HG02884 (cell line): ENCODE data around the gene PSAPL1.

Experiments
- ATAC-seq: cut with Tn5 transposase; IDR thresholded peaks from one replicate; pipeline ENCODE4 v1.9.1; 2021; ENCODE audit warnings: mild to moderate bottlenecking, moderate library complexity; ENCODE audit not compliant: unreplicated experiment

The PSAPL1 gene

DNA sequence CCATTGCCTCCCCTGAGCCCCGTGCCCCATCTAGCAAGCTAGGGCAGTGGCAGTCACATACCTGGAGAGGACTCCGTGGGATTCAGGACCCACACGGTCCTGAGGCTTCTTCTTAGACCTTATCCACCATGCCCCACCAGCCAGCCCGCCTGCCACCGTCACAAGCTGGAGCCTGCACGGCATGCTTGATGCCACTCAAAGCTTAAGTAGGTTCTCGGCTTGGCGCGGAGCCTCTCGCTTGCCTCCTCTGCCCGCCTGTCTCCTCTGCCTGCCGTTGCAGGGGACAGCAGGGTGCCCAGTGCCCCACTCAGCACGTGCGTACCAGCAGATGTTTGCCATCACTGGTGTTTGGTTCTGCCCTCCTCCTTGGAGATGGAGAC is 14.1 kb downstream of the PSAPL1 start:
- ATAC-seq = no peak

DNA sequence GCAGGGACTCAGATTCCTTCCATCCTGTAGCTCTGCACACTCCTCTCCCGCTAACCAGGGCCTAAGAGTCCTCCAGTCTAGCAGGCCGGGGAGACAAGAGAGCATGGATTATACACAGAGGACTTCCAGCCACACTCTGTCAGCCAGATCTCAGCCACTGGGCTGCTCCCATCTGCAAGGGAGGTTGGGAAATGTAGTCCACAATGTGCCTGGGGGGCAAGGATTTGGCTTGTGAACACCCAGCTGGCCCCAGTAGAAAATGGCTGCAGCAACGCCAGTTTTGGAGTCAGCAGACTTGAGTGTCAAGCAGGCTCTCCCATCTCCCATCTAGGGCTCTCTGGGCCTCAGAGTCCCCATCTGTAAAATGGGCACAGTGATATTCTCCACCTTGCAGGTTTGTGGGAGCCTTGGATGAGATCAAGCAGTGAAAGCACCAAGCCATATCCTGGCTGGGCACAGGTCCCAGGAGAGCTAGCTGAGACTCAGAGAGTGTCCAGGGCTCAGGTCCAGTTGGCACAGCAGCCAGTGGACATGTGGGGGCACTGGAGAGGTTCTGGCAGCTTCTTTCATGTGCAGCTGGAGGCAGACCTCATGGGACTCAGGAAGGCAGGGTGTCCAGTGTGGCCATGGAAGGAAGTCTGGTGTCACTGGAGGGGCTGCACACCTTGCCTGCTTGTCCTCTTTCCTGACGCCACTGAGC is 14.6 kb downstream of the PSAPL1 start:
- ATAC-seq = no peak

DNA sequence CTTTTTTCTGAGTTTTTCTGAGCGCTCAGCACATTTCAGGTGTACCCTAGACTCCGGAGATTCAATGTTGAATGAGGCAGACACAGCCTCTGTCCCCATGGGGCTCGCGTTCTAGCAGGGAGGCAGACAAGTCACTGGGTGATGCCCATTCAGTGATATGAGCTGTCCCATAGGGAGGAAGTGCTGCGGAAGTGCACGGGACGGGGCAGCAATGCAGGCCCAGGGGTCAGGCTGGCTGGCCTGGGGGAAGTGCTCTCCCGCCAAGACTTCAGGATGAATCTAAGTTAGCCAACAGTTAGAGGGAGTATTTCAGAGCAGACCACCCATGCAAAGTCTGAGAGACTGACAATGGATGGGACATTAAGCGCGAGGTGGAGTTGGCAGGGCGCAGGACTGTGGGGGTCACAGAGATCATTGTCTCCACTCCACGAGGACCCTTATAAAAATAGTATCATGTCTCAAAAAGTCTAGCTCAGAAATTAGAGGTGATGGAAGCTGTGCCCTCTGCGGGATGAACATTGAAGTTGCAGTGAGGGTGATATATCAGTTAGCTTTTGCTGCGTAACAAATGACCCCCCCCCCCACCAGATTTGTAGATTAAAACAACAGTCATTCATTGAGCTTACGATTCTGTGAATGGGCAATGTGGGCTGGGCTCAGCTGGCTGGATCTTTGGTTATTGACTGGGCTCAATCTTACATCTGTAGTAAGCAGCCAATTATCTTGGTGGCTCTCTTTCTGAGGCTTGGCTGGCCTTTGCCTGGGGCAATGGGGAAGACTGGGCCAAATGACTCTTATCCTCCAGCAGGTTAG is 16.4 kb downstream of the PSAPL1 start:
- no peak for ATAC-seq

DNA sequence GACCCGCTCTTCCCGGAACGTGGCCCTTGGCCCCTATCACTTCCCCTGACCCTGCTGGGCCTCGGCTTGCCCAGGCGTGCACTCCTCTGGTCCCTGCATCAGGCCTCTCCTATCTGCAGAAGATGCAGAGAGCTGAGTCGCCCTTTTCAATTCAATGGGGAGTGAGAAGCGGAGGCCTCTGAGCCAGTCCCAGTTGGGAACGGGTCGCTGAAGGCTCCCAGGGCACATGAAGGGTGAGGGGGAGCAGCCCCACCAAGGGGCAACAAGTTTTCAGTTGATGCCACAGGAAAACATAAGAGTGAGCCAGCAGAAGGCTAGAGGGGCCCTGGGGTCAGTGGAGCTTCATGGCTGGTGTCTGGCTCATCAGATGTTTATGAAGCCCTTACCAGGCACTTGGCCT is 17.1 kb downstream of the PSAPL1 start:
- ATAC-seq = no peak

DNA sequence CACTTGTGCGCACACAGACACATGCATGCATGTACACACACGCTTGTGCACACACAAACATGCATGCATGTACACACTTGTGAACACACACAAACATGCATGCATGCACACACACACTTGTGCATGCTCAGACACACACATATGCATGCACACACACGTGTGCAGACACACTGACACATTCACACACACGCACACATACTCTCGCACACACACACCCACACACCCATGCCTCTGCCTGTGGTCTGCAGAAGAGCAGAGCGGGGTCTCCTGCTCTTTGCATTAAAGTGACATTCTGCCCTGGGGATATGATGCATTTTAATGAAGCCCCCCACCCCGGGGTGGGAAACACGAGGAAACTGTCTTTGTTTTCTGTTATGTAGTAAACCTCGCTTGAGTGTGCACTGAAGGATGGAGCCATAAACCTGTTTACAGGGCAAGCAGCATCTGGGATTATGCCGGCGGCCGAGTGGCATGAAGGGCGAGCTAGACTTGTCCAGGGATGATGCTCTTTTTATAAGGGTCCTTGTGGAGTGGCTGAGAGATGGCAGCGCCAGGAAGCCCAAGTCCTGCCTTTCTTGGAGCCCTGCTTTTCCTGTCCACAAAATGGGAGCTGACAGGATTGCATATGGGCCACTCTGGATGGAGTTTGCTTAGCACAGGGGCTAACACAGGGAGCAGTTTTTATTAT is 17.8 kb downstream of the PSAPL1 start:
- no peak for ATAC-seq

DNA sequence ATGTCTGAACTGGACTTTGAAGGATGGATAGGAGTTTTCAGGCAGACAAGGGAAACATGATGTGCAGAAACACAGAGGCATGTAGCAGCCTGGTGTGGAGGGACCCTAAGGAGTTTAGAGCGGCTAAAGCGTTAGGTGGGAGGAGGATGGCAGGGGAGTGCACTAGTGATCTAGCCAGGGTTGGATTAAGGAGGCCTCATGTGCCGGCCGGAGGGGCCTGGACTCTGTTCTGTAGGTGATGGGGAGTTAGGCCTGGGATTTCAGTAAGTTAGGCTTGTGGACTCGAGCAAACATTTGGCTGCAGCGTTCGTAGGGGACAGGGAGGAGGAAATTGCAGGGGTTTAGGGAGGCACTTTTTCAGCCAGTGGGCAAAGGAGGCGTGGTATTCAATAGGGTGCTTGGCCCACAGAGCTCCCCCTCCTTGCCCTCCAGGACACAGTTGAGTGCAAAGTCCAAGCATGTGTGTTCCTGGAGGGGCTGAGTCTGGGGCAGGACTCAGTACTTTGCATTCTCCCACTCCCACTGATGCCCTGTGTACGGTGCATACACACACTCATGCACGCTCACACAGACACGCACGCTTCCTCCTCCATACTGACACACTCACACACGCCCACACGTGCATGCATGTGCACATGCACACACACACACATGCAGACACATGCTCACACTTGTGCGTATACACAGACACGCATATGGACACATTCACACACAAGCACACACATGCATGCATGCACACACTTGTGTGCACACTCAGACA is 18.6 kb downstream of the PSAPL1 start:
- no peak for ATAC-seq

DNA sequence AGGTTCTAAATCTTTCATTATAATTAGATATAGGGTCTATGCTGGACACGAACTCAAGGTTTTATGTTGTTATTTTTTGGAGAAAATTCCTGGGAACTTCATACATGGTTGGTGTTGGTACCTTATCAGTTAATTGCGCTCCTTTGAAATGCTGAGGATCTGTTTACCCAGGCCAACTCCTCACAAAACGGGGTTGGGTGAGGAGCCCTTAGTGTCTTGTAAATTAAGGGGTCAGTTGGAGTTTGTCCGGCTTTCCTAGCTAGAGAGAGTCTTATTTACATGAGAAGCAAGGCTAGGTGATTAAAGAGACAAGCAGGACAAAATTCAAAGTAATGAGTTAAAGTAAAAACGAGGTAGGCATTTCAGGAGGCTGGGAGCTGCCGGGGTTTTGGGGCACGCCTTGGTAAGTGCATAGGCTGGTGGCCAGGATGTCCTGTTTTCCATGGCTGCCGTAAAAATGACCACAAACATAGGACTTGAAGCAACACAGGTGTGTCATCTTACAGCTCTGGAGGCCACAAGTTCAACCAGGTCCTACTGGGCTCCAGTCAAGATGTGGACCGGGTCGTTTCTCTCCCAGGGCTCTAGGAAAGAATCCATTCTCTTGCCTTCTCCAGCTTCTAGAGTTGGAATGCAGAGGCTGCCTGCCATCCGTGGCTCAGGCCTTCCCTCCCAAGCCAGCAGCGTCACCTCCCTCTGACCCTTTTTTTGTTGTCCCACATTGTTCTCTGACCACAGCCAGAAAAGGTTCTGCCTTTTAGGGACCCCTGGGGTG is 19.8 kb downstream of the PSAPL1 start:
- ATAC-seq = no peak

- no peak for ATAC-seq
These were observed 20.7 kb downstream of the PSAPL1 start for GRCh38 chr4:7414046-7414445.

DNA sequence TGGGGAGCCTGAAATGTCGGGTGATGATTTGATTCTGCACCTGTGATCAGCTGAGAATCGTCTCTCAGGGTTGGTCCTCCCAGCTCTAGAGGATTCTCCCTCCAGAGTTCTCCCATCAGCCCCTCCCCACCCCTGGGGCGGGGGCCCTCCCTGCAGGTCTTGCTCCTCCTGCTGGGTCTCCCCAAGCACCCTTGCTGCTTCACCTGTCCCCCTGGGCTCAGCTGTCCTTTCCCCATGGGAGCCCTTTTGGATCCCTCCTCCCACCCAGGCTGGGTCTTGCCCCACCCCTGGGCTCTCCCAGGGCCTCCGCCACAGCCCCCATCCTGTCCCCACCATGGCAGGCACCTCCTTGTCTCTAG is 22.2 kb downstream of the PSAPL1 start:
- ATAC-seq = no peak

- no peak for ATAC-seq
These were observed 22.7 kb downstream of the PSAPL1 start for GRCh38 chr4:7411896-7412553.

DNA sequence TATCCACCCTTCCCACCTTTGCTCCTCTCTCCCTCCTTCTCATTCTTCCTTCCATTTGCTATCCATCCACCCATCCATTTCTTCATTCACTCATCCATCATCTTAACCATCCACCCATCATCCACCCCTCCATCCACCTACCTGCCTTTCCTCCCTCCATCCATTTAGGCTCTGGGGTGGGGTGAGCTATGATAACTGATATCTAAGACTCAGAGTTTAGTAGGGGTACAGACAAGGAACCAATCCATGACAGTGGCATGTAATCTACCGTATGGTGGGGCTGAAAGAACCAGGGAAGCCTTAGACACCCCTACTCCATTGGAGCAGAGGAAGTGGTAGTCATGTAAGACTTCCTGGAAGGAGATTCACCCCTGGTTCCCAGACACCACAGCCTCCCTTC is 23.2 kb downstream of the PSAPL1 start:
- ATAC-seq = no peak

GRCh38 chr4:7410446-7410845 is 24.3 kb downstream of the PSAPL1 start:
- no peak for ATAC-seq

- no peak for ATAC-seq
These were observed 26.6 kb downstream of the PSAPL1 start for GRCh38 chr4:7408166-7408565.

DNA sequence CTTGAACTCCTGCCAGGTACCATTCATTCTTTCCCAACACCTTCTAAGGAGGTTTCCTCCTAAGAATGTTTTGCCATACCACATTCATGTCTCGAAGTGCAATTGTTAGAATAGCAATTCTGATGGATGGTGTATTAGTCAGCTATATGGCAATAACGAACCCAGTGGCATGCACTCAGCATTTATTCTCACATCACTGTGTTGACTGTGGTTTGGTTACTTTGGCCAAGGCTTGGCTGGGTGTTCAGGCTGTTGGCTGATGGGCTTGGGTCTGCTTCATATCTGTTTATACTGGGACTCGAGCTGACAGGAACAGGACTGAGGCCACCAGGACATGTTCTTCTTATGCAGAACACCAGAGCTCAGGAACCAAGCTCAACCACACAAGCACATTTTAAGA is 31.7 kb downstream of the PSAPL1 start:
- no peak for ATAC-seq

- ATAC-seq = no peak
These were observed 32.2 kb downstream of the PSAPL1 start for GRCh38 chr4:7402526-7402925.

- ATAC-seq = no peak
These were observed 33.9 kb downstream of the PSAPL1 start for GRCh38 chr4:7400671-7401298.

DNA sequence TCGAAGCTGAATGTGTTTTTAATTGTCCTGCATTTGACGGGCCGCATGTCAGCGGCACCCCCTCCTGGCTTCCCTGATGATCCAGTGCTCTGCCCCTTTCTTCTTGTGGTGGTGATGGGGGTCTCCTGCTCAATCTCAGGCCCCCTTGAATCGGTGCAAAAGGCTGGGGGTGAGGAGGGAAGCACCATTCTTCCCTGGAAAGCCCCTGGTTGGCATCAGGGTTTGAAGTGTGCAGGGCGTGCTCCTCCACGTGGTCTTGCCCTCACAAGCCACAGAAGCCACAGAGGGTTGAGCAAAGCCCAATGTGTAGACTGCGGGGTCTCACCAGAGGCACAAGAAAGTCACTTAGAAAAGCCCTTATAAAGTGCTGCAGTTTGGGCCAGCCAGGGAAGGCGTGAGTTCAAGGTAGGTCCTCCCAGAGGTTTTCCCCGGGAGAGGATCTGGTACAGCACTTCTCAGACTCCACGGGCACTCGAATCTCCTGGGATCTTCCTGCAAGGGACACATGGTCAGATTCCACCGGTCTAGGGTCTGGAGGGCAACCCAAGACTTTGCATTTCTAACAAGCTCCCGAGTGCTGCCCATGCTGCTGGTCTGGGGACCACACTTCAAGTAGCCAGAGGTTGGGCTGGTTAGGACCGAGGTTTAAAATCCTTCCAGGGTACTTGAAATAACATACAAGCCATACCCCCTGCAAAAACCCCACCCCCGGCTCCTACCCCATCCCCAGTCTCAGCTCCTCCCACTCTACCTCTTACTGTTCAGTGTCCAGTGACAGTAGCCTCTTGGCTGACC is 35.1 kb downstream of the PSAPL1 start:
- no peak for ATAC-seq

DNA sequence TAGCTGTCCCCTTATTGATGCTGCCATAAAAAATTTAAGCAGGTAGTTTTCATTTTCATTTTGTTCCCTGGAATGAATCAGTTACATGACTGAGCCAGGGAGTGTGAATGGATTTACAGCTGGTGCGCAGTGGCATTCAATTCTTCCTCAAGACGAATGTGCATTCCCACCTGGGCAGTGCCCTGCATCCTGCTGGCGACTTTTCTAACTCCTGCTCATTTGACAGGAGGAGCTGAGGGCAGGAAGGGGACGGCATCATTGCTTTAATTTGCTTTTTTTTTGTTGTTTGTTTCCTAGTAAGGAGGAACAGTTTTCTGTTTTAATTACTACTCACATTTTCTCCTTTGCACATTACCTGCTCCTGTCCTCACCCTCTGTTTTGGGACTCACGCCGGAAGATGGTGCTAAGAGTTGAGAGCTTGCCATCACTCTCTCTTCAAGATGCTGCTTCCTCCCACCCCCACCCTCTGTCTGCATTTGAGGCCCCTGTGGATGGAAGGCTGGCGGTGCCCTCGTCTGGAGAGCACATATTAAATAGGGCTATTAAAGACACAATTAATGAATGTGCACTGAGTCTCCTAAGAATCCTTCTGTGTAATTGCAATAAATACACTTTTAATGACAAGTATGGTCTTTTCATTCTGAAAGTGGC is 35.8 kb downstream of the PSAPL1 start:
- no peak for ATAC-seq
